ENCODE results near the gene SLC6A14. TPM values are rescaled to one million over a fixed set of nuclear protein-coding genes. Genes with fewer than 3 reads are reported as not detected.

Gene SLC6A14
- polyA plus RNA-seq (2013, experiment 1 of 2; ENCODE audit: insufficient read length), result not detected
- not detected for polyA plus RNA-seq (2013, experiment 2 of 2; ENCODE audit: insufficient read length)

GRCh38 chrX:116436358-116436816, at the start of gene SLC6A14:
Gene SLC6A14, plus strand, starts transcription at chrX:116436606. Its CDS starts 104 bp downstream, at chrX:116436710.
- no peak for DNase-seq

GRCh38 chrX:116395752-116396151, 40.7 kb upstream of the SLC6A14 start:
- no peak for DNase-seq

- no peak for DNase-seq
These were observed 36.7 kb upstream of the SLC6A14 start for GRCh38 chrX:116399681-116400080.

GRCh38 chrX:116409219-116409618, 27.2 kb upstream of the SLC6A14 start:
- DNase-seq, result no peak

- DNase-seq, result no peak
These were observed 23.1 kb upstream of the SLC6A14 start for GRCh38 chrX:116413273-116413672.

- no peak for DNase-seq
These were observed 19.2 kb upstream of the SLC6A14 start for GRCh38 chrX:116417214-116417613.

- DNase-seq, result no peak
These were observed 18.4 kb upstream of the SLC6A14 start for GRCh38 chrX:116417968-116418367.

GRCh38 chrX:116427978-116428377, 8.4 kb upstream of the SLC6A14 start:
- no peak for DNase-seq

- no peak for DNase-seq
These were observed 809 bp upstream of the SLC6A14 start for GRCh38 chrX:116435597-116435996.

GRCh38 chrX:116449156-116449555, 12.8 kb downstream of the SLC6A14 start:
- DNase-seq, result no peak

- no peak for DNase-seq
These were observed 26.4 kb downstream of the SLC6A14 start, which contains the start of gene CT83 for GRCh38 chrX:116462822-116463221. Gene CT83, minus strand, starts transcription at chrX:116462976. Its CDS starts 120 bp downstream, at chrX:116462856.

- no peak for DNase-seq
These were observed 43.7 kb downstream of the SLC6A14 start for GRCh38 chrX:116480059-116480458.

GRCh38 chrX:116490104-116490503, 53.7 kb downstream of the SLC6A14 start:
- DNase-seq, result no peak

GRCh38 chrX:116493271-116493670, 56.9 kb downstream of the SLC6A14 start:
- DNase-seq, result no peak

- peak; percentile 0 for DNase-seq
These were observed 63.4 kb downstream of the SLC6A14 start for GRCh38 chrX:116499780-116500179.
